ENCODE results near the gene CDC7.

The CDC7 gene

DNA sequence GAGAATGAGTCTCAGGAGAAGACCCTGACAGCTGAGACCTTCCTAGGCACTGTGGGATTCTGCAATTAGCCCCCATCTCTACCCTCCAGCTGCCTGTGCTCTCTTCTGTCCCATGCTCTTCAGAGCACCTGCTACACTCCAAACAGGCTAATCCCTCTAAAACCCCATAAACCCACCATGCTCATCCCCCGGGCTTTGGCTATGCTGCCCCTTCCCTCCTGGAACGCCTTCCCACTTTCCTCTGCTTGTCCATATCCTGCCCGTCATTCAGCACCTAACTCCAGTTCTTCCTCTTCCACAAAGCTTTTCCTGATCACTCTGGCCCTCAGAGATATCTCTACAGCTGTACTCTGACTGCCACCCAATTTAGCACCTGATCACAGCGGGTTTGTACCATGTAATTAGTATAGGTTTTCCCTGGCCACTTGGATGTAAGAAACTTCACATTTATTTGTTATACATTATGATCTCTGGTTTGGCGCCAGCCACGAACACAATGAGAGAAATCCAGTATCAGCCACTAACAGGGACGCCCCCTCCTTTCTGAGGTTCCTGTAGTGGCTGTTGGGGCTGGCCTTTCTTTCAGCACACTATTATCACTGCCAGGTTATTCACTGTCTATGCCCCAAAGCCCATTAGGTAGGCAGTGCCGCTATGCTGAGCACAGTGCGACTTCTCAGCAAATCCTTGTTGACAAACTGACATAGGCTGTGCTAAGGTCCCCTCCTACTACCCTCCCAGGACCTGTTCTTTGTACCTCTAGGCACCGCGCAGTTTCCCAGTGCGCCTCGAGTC, 45.1 kb downstream of the CDC7 start:
- no peak for DNase-seq (ENCODE audit: low read depth)
- TF ChIP-seq CTCF (IDR thresholded peaks at IDR 0.05; ENCODE audit: control insufficient read depth, extremely low read depth, insufficient read depth): no peak
- no peak overlapping the region for H3K4me3 ChIP-seq (ENCODE audit: low read depth, low read length)

DNA sequence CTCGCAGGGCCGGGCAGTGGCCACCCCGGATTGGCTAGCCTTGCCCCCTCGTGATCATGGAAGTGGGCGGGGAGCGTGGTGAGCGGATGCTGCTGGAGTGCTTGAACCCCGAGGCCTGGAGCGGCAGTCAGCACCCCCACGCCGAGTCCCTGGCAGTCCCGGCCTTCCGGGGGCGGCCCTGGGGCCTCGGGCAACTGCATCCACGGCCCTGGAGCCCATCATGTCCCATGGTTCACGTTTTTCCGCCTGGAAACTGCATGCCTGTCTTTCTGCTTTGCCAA, 45.6 kb downstream of the CDC7 start:
- DNase-seq (ENCODE audit: low read depth): no peak
- TF ChIP-seq CTCF (IDR thresholded peaks at IDR 0.05; ENCODE audit: control insufficient read depth, extremely low read depth, insufficient read depth): no peak
- no peak overlapping the region for H3K4me3 ChIP-seq (ENCODE audit: low read depth, low read length)

DNA sequence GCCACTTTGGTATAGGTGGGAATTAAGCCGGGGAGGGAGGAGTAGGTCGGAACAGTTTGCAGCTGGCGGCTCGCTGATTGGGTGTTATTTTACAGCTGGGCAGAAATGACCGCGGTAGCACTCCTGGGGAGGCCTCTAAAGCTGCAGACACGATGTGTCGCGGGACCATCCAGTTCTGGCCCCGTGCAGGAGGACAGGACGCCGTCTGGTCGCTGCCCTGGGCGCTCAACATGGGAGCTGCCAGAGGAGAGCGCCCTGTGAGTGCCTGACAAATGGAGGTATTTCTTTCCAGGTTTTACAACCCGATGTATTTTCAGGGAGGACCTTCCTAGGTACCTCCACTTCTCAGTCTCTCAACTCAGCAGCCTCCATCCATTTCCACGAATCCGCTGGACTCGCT, 46.2 kb downstream of the CDC7 start:
- TF ChIP-seq CTCF (IDR thresholded peaks at IDR 0.05; ENCODE audit: control insufficient read depth, extremely low read depth, insufficient read depth): peak; percentile 45
- no peak for DNase-seq (ENCODE audit: low read depth)

DNA sequence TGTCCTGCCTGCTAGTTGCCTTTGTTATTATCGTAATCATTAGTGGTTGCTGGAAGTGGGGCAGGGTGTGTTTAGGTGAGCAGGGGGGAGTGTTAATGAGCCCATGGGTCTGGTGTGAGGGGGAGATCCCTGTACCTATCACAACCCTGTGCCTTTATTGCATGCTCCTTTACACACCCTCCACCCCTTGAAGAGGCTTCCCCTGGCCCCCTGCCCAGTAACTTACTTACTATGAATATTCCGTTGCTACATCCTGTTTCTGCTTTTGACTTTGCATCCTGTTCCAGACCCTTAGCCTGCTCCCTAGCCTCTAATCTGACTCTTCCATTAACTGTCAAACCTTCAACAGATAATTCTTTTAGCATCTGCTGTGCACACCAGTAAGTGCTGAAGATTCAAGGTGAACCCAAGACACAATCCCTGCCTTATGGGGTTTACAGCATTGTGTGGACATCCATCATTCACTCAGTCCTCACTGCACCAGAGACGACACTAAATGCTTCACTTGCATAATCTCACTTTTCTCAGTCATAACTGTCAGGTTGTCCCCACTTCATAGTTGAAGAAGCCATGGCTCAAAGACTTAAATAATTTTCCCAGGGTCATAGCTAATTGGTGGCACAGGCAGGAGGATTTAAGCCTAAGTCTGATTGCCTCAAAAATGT, 47.9 kb downstream of the CDC7 start:
- no peak overlapping the region for H3K4me3 ChIP-seq (ENCODE audit: low read depth, low read length)
- TF ChIP-seq CTCF (IDR thresholded peaks at IDR 0.05; ENCODE audit: control insufficient read depth, extremely low read depth, insufficient read depth): no peak
- DNase-seq (ENCODE audit: low read depth): no peak

More for the DNA sequence above, 46.2 kb downstream of the CDC7 start:
- no peak overlapping the region for H3K4me3 ChIP-seq (ENCODE audit: low read depth, low read length)

DNA sequence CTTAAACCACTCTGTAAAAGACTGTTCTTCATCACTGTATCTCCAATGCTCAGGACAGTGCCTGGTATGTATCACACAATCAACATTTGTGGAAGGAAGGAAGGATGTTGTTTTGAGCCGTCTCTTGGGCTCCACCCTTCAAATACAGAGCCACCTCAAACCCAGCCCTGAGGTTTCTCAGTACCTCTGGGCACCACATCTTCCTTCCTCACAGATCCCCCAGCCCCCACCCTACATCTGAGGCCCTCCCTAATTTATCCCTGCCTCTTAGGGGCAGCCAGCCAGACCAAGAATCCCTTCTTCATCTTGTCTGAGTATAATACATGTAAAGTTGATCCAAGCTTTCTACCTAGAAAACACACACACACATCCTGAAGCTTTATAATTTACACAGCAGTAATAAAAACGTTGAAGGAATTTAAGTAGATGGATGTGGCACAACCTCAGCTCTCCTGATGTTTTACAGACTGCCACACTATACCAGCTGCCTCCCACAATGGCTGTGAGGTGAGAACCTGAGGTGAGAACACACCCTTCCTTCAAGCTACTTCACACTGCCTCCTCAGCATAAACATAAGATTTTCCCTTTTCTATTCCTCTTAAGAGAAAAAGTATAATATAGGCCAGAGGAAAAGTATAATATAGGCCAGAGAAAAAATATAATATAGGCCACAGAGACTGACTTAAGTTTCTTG, 48.5 kb downstream of the CDC7 start:
- H3K4me3 ChIP-seq (ENCODE audit: low read depth, low read length): no peak overlapping the region
- no peak for TF ChIP-seq CTCF (IDR thresholded peaks at IDR 0.05; ENCODE audit: control insufficient read depth, extremely low read depth, insufficient read depth)
- DNase-seq (ENCODE audit: low read depth): no peak

GRCh38 chr1:91550961-91551360, 50.3 kb downstream of the CDC7 start:
- no peak overlapping the region for H3K4me3 ChIP-seq (ENCODE audit: low read depth, low read length)
- no peak for DNase-seq (ENCODE audit: low read depth)
- TF ChIP-seq CTCF (IDR thresholded peaks at IDR 0.05; ENCODE audit: control insufficient read depth, extremely low read depth, insufficient read depth): no peak

Data from LNCaP clone FGC (cell line).